GM21423 (cell line): ENCODE measurements around the gene TMEM164.
"Not testable (repeated sequence)": the region's sequence is repeated elsewhere in the genome, so short reads cannot be mapped to it uniquely, and the experiment has no call there.

Source experiments
- ATAC-seq: cut with Tn5 transposase; IDR thresholded peaks from one replicate; pipeline ENCODE4 v1.9.1; 2021; ENCODE audit warnings: mild to moderate bottlenecking, moderate library complexity; ENCODE audit not compliant: unreplicated experiment

TMEM164 gene

DNA sequence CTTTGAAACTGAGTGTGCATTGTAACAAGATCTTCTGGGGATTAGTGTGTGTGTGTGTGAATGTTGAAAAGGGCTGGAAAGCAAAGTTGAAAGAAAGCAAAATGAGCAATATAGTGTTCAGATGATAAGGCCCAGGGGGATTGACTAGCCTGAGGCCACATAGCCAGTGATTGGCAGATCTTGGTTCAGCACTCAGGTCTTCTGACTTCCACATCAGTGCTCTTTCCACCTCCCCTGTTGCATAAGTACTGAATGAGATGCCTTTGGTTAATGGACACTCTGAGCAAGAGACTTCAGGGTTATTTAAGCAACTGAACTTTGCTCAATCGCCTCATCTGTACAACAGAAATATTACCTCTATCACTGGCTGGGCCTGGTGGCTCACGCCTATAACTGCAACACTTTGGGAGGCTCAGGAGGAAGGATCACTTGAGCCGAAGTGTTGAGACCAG, 120.4 kb downstream of the TMEM164 start:
- ATAC-seq = no peak

DNA sequence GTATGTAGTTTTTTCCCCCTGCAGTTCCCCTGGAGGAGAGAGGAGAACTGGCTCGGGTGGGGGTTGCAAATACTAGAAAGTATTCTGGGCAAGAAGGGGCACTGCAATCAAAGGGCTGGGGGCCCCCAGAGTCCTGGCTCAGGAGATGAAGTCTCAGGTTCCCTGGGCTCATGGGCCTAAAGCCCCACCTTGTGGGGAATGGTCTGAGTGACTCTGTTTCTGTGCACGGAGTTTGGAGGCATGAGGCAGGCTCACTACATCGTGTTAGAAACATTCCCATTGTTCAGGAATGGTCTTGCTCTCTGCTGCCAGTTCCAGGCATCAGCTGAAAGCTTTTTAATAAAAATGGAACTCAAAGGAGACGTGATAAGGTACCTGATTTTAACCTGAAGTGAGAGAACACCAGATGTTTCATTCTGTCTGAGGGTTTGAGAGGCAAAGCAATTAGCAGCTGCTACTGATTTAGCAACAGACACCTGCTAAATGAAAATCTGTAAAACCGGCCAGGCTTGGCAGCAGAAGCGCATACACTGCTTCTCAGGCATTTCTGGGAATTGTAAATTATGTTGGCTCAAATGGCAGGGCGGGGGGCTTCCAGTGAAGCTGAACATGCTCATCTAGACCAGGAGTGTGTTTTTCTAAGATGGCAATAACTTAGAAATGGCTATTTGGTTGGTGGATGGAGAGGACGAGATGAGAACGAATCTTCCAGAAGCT, 122.7 kb downstream of the TMEM164 start:
- ATAC-seq = no peak

DNA sequence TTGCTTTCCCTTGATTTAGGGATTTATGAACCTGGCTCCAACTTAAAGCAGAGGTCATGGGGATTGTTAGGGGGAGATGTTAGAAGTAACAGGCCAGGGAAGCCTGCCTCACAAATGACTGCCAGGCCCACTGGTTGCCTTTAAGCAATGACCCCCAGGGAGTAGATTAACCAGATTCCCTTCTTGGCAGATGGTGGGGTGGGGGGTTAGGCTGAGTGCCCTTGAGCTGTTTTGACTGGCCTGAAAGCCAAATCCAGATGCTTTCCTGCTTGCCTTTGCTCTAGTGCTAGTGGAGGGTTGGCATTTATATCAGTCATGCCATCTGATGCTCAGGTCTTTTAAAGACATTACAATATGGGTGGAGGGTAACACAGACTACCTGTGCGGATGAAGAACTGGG, 128.1 kb downstream of the TMEM164 start:
- ATAC-seq = no peak

DNA sequence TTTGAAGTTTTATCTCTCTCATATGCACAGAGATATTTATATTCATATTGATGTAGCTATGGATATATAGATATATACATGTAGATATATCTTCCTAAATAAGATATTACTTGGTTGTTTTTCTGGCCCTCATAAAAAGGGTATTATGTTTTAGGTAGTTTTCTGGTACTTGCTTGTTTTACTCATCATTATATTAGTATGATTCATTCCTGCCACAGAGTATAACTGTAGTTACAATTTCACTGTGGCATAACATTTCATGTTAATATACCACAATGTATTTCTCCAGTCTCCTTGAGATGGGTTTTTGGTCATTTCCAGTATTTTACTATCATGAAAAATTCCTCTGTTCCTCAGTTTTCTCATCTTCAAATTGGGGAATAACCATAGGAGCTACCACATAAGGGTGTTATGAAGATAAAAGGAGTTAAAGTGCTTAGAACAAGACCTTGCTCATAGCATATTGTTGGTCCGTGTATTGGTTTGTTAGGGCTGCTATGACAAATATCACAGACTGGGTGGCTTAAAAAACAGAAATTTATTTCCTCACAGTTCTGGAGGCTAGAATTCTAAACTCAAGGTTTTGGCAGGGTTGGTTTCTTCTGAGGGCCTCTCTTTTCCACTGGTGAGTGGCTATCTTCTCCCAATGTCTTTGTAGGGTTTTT, 129.7 kb downstream of the TMEM164 start:
- no peak for ATAC-seq

DNA sequence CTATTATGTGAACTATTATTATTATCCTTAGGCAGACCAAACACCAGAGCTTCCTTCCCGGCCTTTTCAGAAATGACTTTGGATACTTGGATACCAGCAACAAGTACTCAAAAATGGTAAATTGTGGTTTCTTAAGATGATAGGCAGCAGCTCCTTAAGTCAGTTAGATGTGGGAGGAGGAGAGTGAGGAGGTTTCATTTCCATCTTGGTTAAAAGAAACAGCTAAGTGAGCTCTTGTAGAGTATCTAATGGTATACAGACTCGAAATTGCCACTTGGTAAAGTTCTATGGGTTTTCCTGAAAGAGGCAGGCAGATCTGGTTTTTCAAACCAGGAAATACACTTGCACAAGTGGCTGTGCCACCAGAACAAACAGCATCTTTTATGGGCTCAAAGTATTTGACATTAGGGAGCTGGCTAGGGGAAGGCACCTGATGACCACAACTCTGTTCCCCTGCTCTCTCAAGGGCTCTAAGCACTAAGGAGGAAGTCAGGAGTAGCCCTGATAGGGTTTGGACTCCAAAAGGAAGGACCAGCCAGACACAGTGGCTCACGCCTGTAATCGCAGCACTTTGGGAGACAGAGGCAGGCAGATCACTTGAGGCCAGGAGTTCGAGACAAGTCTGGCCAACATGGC, 130.9 kb downstream of the TMEM164 start:
- no peak for ATAC-seq

DNA sequence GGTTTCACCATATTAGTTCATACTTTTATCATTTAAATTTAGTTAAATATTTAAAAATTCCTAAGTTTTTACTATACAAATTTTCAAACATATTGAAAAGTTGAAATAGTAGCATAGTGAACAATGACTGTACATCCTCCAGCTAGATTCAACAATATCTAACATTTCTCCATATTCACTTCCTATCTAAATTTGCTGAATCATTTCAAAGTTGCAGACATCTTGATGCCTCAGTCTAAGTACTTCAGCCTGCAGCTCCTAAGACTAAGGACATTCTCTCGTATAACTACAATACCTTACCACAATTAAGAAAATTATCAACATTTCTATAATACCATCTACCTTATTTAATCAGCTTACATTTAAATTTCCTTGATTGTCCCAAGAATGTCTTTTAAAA, 132.7 kb downstream of the TMEM164 start:
- ATAC-seq = no peak

DNA sequence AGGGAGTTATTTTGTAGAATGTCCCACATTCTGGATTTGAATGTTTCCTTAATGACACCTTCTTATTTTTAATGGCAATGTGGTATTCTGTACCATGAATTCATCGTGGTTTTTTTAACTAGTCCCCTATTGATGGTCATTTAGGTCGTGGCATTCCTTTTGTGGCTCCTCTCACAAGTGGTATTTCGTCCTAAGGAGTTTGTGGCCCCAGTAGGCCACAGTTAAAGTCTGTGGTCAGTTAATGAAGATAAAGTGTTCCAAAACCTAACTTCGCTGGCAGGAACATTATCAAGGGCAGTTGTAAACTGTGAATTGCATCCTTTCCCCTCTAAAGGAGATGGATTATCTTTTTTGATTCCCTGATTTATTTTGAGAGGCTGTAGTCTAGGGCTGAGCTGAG, 133.2 kb downstream of the TMEM164 start:
- ATAC-seq = no peak

DNA sequence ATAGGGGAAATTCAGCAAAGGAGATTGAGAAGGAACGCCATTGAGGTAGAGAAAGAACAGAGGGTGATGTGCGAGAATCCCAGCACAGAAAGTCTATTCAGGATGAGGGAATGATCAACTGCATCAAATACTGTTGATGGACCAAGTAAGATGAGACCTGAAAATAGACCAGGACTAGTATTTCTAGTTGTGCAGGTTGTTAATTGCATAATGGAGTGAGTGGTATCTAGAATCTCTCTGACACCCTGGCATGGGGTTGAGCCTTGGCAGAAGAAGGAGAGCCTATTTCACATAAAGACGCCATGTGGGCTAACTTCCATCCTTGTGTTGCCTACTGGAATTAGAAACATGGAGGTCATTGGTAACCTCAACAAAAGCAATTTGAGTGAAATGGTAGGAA, 135.6 kb downstream of the TMEM164 start:
- no peak for ATAC-seq

DNA sequence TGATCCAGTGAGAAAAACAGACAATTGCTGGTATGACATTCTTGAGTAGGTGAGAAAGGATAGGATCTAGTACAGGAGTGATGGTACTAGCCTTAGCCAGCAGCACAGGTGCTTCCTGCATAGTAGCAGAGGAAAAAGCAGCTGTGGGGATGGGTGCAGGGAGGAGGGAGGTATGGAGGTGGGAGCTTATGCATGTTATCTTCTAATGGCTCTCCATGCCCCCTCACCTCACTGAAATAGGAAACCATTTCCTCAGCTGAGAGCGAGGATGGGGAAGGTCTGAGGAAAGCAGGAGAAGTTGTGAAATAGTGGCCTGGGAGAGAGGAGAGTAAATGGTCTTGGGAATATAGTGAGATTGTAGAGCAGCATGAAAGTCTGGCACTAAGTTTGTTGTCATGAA, 136.3 kb downstream of the TMEM164 start:
- no peak for ATAC-seq

DNA sequence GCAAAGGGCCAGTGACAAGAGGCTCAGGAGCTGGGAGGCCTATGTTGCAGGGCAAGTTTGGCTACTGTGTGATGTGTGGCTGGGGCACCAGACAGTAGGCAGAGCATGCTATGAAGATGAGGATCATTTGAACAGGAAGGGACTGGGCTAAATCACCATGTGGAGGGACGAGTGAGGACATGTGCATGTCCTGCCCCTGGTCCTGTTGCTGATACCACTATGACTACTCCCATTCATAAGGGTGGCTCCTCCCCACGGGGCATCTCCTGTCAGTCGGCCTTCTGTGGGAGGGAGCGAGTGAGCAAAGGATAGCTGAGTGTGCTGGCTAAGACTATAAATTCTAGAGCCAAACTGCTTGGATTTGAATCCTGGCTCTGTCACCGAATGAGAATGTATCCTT, 139.2 kb downstream of the TMEM164 start:
- ATAC-seq = no peak

DNA sequence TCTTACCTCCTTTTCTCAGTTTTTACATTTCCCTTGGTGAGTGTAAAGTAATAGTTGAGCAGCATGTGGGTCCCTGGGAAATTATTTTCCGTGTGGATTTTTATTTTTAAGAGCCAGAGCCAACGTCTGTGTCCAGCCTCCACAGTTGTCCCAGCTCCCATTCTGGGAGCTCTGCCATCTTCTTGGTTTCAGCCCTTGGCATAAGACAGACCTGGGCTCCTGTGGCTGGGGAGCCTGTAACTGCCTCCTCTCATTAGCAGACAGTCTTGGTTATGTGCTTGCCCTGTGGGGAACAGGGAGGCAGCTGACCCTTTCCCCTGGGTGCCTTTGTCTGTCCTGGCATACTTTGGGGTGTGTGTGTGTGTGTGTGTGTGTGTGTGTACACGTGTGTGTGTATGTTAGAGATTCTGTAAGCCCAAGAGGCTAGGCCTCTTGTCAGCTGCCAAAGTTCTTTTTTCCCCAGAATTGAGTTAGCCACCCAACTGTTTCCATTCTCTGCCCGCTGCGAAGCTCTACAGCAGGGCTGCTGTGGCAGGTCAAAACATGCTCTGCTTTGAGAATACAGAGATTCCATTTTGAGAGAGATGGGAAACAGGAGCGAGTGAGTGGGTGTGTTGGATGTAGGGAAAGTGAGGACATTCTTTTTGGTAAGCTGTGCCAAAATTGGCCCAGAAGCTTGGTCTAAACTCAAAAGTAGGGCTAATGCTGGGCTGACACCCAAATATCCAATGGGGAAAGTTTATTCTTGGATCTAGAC, 140.7 kb downstream of the TMEM164 start:
- ATAC-seq = no peak

DNA sequence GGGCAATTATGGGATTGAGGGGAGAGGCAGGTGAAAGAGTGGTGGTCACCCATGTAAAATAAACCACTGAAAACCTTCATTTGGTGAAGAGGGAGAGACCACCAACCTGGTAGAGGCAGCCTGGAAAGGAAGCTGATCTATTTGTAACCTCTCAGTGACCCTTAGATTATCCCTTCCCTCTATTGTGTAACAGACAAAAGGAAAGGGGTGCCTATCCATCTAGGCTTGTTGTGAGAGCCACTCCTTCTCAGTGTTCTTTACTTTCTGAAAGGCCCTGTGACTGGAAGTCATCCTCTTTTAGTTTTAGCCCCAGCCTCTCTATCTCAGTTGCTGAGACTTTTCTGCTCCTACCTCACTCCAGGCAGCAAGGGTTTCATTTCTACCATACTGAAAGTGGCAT, 142.4 kb downstream of the TMEM164 start:
- no peak for ATAC-seq

DNA sequence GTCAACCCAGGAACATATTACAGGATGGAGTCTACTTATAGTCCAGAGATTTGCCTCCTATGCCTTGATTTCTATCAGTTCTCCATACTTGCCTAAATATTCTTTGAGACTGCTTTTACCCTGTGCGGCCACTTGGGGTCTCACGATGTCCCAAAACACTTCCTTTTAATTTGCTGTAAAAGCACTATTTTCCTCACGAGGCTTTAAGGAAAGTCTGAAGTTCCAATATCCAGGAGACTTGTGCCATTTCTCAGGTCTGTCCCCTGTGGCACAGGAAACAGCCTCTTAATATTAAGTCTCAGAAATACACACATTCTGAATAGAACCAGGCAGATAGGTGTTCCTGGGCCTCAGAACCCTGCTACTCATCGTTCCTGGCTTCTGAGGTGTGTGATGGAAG, 142.9 kb downstream of the TMEM164 start:
- no peak for ATAC-seq

DNA sequence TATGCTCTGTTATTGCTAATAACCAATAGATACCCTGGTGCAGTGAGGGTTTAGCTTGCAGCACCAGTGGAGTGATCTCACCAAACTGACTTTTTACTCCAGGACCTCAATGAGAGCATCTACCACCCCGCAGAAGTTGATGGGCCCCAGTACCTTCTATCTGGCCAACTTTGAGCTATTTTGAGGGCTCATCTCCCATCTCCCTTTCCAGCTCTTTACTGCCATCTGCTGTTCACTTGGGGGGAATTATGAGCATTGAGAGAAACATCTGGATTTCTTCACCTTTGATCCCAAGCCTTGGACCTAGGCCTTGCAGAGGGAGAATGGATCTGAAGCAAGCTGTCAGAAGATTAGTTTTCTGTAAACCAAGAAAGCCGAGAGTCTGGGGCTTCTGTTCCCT, 143.6 kb downstream of the TMEM164 start:
- ATAC-seq = peak; percentile 75

DNA sequence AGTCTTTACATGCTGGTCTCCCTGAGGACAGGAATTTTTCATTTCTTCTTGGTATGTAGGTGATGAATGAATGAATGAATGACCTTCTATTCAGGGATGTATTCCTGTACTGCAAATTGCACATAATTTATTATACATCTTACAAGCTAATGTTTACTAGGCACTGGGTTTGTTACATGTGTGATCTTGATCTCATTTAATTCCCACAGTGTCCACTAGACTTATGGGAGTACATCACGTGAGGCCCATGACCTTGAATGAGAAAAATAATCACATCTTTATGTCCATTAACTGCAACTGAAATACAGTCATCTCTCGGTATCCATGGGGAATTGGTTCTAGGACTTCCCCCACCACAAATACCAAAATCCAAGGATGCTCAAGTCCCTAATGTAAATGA, 150.3 kb downstream of the TMEM164 start:
- no peak for ATAC-seq

DNA sequence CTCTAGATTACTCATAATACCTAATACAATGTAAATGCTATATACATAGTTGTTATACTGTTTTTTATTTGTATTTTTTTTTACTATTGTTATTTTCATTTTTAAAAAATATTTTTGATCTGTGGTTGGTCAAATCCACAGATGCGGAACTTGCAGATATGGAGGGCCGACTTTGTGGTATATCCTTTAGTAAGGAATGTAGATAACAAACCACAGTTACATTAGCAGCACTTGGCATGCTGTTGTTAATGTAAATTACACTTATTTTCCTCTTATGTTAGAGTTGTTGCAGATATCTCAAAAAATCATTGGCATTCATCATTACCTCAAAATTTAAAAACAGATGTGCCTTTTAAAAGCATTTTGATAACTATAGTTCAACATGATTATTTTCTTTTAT, 151.0 kb downstream of the TMEM164 start:
- ATAC-seq = no peak

DNA sequence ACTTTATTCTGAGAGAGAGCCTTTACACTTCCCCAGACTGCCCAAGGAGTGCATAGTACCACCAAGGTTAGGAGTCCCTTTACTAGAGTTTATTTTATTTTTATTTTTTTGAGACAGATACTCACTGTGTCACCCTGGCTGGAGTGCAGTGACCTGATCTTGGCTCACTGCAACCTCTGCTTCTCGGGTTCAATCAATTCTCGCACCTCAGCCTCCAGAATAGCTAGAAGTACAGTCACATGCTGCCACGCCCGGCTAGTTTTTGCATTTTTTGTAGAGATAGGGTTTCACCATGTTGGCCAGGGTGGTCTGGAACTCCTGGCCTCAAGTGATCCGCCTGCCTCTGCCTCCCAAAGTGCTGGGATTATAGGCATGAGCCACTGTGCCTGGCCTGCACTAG, 151.4 kb downstream of the TMEM164 start:
- ATAC-seq = not testable (repeated sequence)

DNA sequence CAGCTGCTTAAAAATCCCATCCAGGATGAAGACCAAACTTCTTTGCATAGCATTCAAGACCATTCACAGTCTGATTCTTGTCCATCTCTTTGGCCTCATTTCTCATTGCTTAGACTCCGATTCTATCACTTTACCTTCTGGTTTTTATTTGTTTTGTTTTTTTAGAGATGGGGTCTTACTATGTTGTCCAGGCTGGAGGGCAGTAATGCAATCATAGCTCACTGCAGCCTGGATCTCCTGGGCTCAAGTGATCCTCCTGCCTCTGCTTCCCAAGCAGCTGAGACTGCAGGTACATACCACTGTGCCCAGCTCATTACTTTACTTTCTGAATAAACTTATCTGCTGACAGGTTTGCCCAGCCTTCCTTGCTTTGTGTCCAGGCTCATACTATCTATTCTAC, 152.8 kb downstream of the TMEM164 start:
- no peak for ATAC-seq

DNA sequence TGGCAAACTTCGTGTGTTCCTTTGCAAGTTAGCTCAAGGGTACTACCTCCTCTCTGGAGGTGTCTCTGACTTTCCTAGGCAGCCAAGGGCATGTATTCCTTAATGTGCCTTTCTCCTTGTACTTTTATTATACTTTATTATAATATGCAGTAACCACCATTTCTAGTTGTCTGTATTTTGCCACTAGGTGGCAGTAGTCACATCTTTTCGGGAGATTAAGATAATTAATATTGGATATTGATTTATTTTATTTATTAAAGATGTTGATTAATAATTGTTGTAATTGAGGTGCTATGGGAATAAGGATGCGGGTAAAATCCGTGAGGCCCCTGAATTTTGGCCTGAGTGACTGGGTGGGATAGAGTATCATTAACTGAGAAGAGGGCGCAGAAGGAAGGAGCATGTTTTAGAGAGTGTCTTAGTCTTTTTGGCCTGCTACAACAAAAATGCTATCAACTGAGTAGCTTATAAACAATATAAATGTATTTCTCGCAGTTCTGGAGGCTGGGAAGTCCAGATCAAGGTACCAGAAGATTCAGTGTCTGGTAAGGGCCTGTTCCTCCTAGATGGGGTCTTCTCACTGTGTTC, 153.3 kb downstream of the TMEM164 start:
- ATAC-seq = no peak

DNA sequence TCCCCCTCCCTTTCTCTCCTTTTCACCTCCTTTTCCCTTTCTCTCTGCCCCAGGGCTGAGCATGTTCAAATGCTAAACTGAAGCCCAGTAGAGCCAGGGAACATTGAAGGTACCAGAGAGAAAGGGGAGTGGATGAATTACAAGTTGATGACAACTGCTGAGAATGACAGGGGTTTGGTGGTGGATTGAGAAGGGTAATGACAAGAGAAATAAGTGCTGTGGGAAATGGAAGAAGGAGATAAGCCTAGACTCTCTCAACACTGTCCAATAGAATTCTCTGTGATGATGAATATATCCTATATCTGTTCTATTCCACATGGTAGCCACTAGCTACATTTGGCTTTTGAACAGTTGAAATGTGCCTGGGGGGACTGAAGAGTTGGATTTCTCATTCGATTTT, 154.5 kb downstream of the TMEM164 start:
- ATAC-seq = no peak

DNA sequence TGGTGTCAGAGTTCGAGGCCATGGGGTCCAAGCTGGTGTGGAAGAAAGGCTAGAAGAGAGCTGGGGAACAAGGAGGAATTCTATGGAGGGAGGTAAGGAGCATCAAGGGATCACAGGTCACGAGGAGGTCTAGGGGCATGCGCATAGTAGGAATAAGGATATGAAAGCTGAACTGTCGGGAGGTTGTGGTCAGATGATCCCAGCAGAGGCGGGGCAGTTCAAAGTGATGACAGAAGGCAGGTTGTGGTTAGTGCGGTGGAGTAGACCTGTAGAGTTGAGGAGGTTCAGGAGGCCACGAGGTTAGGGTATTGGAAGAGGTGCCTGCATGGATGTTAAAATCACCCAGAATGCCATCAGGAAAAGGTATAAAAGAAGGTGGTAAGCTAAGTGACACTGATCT, 156.3 kb downstream of the TMEM164 start:
- peak; percentile 47 for ATAC-seq
